GM12801 (cell line): ENCODE results near the gene FSD2.

Experiments used
- TF ChIP-seq, protein P1 (sequence below): IDR thresholded peaks from one replicate; pipeline ENCODE4 v1.5.1; 2011; ENCODE audit warnings: control low read depth; ENCODE audit not compliant: insufficient read length; ENCODE audit errors: extremely low read depth

Gene FSD2

DNA sequence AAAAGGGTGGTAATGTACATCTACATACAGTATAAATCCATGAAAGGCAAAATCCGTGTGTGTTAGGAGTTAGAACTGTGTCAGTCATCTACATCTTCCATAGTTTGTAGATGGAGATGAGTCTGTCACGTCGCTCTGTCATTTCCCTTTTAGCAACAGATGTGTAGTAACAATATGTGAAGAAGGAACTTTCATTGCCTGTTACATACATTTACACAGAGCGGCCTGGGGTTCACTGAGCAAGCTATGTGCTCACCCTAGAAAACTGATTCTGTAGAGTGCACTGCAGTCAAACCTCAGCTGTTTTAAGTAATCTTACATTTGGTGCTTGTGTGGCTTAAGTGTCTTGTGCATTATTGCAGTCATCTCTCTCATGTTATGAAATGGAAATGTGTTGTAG is 54.6 kb downstream of the FSD2 start:
- TF ChIP-seq, protein P1, sequence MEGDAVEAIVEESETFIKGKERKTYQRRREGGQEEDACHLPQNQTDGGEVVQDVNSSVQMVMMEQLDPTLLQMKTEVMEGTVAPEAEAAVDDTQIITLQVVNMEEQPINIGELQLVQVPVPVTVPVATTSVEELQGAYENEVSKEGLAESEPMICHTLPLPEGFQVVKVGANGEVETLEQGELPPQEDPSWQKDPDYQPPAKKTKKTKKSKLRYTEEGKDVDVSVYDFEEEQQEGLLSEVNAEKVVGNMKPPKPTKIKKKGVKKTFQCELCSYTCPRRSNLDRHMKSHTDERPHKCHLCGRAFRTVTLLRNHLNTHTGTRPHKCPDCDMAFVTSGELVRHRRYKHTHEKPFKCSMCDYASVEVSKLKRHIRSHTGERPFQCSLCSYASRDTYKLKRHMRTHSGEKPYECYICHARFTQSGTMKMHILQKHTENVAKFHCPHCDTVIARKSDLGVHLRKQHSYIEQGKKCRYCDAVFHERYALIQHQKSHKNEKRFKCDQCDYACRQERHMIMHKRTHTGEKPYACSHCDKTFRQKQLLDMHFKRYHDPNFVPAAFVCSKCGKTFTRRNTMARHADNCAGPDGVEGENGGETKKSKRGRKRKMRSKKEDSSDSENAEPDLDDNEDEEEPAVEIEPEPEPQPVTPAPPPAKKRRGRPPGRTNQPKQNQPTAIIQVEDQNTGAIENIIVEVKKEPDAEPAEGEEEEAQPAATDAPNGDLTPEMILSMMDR: no peak

DNA sequence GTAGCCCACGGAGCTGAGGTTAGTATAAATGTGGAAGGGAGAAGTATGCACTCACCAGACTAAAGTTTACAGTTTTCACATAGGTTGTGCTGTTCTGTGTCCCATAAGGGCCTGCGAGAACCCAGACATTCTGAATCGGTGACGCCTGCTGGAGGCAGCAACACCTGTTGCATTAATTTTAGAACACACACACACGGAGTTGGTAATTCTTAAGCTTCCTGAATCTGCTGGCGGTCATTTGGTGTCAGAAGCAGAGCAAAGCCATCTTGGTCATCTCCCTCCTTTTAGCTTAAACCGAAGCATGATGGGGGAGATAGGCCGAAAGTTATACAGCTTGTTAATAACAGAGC is 55.1 kb downstream of the FSD2 start:
- TF ChIP-seq, protein P1: no peak

DNA sequence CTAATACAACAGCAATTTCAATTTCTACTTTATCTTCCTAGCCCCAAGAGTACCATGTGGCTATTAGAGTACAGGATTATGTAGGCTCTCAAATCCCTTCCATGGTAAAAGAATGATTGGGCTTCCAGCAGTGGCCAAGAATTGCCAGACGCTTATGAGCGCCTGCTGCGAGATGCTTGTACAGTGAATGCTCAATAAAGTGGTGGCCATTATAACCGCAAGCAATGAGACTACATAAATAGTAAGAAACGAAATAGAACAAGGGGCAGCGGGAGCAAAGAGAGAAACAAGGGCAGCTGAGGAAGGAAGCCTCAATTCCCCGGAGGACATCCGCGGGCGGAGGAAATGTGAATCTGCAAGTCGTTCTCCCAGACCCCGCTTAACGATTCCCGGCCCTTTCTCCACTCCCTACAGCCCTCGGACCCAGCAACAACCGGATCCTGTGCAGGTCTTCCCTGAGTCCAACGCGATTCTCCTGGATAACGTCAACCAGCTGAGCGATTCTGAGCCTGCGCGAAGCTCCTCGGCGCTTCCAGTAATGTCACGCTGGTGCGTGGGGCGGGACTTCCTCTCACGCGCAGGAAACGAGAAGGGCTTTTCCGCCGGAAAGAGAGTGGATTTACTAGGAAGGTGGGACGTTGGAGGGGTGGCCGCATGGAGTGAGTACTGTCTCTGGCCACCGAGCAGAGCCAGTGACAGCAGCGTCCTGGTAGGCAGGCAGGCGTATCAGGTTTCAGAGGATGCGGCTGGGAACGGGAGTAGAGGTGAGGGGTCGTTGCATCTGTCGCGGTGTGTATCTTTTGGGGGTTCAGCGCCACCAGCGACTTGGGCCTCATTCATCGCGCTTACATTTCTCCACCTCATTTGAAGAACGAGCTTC is 55.7 kb downstream of the FSD2 start:
- TF ChIP-seq, protein P1: no peak

DNA sequence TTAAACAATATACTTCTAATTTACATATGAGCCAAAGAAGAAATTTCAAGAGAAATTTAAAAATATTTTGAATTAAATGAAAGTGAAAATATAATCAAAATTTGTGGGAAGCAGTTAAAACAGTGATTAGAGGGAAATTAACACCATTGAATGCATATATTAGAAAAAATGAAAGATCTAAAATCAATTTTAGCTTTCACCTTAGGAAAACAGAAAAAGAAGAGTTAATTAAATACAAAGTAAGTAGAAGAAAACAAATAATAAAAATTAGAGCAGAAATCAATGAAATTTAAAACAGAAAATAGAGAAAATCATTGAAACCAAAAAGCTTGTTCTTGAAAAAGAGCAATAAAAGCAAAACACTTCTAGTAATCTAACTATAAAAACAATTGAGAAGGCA is 57.6 kb downstream of the FSD2 start:
- TF ChIP-seq, protein P1: no peak

DNA sequence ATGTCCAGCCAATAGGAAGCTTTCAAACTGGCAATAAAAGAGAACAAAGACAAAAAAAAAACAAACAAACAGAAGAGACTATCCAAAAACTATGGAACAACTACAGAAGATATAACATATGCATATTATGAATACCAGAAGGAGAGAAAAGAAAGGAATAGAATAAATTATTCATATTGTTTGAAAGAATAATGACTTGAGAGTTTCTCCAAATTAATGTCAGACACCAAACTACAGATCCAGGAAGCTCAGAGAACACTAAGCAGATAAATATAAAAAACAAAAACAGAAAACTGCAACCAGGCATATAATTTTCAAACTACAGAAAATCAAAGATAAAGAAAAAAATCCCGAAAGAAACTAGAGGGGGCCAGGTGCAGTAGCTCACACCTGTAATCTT is 62.1 kb downstream of the FSD2 start:
- TF ChIP-seq, protein P1: no peak

DNA sequence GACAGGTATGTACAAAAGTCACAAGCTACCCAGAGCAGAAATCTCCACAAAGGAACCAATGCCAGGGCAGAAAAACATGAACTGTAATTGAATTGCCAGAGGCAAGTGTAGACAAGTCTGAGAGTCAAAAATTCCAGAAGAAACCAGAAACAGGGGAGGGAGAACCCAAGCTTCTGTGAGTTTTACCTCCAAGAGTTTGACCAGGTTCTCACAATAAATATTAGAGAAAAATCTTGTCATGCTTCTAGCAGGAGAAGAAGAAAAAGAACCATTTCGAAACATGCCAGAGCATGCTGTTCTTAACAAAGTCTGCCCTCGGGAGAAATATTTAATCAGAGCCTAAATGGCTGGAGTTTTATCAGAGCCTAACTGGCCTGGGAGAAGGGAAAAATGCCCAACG is 63.7 kb downstream of the FSD2 start:
- TF ChIP-seq, protein P1: no peak

DNA sequence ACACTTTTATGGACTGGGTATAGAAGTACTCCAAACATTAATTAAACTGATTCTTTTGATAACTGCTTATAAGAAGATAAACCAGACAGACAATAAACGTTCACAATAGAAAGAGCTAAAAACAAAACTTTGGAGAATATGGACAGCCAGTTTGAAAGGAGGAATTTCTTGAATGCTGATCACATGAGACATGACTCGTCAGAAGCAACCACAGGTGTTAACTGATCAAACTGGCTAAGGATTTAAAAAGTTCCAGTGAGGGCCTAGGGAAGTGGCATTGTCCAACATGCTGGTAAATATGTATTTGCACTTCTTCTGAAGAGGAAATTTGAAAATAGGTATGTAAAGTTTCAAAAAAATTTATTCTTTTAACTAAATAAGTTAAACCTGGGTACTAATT is 66.8 kb downstream of the FSD2 start:
- TF ChIP-seq, protein P1: no peak
